A549 (cell line): Measurements from ENCODE around the gene EFHC1.

Experiments used
- MAFK ChIP-seq: fragments of 450-650 bp; IDR thresholded peaks from 2 replicates; pipeline ENCODE4 v1.6.1; 2014; ENCODE audit not compliant: partially characterized antibody
- MYC ChIP-seq: IDR thresholded peaks from 2 replicates; pipeline ENCODE4 v1.6.1; 2012; ENCODE audit warnings: mild to moderate bottlenecking, inconsistent platforms, low read length, improper control_type of control experiment, borderline replicate concordance
- NFE2L2 ChIP-seq: fragments of 150-350 bp; conservative IDR thresholded peaks from 2 replicates; pipeline ENCODE4 v1.6.1; 2014; ENCODE audit warnings: low read length
- PBX3 ChIP-seq: IDR thresholded peaks from 2 replicates; pipeline ENCODE4 v1.6.1; 2012
- POLR2A ChIP-seq: IDR thresholded peaks from 2 replicates; pipeline ENCODE4 v1.6.1; 2012; ENCODE audit warnings: mild to moderate bottlenecking, low read length
- REST ChIP-seq: fragments of 200-600 bp; sonication (generic); IDR thresholded peaks from 2 replicates; pipeline ENCODE4 v1.6.1; 2016; ENCODE audit warnings: antibody characterized with exemption, mild to moderate bottlenecking, moderate library complexity
- SREBF2 ChIP-seq: fragments of 450-650 bp; IDR thresholded peaks from 2 replicates; pipeline ENCODE4 v1.6.1; 2014; ENCODE audit warnings: mild to moderate bottlenecking, moderate library complexity
- ZSCAN20 ChIP-seq: fragments of 250-450 bp; sonication (Bioruptor Pico); IDR thresholded peaks from 2 replicates; pipeline ENCODE4 v1.8.0; 2022; ENCODE audit warnings: mild to moderate bottlenecking, moderate library complexity
- TF ChIP-seq, protein P1 (sequence below): fragments of >200 bp; sonication (Bioruptor Twin); formaldehyde crosslinking; IDR thresholded peaks from 3 replicates; pipeline ENCODE4 v1.5.1; 2016

DNA sequence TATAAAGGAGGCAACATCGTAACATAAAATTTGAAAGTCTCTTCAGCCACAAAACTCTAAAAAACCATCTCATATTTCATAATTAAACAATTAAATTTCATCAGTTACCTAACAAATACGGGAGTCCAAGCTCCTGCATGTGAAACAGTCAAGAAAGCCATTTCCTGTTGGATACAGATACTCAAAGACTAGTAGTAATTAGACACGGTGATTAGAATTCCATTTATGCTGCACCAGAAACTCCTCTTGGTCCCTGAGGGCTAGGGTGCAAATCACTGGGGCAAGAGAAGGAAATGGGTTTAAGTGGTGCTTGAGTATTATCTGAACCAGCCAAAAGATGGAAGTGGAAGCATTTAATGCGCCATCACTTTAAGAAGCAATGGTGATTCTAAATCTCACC is 129.3 kb downstream of the EFHC1 start:
- TF ChIP-seq, protein P1, sequence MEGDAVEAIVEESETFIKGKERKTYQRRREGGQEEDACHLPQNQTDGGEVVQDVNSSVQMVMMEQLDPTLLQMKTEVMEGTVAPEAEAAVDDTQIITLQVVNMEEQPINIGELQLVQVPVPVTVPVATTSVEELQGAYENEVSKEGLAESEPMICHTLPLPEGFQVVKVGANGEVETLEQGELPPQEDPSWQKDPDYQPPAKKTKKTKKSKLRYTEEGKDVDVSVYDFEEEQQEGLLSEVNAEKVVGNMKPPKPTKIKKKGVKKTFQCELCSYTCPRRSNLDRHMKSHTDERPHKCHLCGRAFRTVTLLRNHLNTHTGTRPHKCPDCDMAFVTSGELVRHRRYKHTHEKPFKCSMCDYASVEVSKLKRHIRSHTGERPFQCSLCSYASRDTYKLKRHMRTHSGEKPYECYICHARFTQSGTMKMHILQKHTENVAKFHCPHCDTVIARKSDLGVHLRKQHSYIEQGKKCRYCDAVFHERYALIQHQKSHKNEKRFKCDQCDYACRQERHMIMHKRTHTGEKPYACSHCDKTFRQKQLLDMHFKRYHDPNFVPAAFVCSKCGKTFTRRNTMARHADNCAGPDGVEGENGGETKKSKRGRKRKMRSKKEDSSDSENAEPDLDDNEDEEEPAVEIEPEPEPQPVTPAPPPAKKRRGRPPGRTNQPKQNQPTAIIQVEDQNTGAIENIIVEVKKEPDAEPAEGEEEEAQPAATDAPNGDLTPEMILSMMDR: no peak
- TF ChIP-seq PBX3 (no peak), SREBF2 (no peak), REST (no peak), POLR2A (no peak), NFE2L2 (no peak), ZSCAN20 (CRISPR knock-in tag) (no peak), MYC (no peak), MAFK (no peak)
